NCI-H1092 (cell line): ENCODE data around the gene SCMH1.
"Not testable (repeated sequence)": the region's sequence is repeated elsewhere in the genome, so short reads cannot be mapped to it uniquely, and the experiment has no call there.

Experiments used
- DNase-seq: peaks from one replicate; lab custom pipeline; 2025; lab: John Stamatoyannopoulos, UW

The SCMH1 gene

GRCh38 chr1:41249319-41249718 is 7.2 kb upstream of the SCMH1 start:
- DNase-seq: no peak

GRCh38 chr1:41246568-41246967 is 4.5 kb upstream of the SCMH1 start:
- no peak for DNase-seq

GRCh38 chr1:41245659-41246058 is 3.6 kb upstream of the SCMH1 start:
- no peak for DNase-seq

GRCh38 chr1:41243079-41243385 is 926 bp upstream of the SCMH1 start:
- no peak for DNase-seq

GRCh38 chr1:41242342-41243078 is 404 bp upstream of the SCMH1 start:
- no peak for DNase-seq

GRCh38 chr1:41241354-41241748 is 755 bp downstream of the SCMH1 start:
- peak; percentile 22 for DNase-seq

GRCh38 chr1:41240781-41241353 is 1.2 kb downstream of the SCMH1 start:
- no peak for DNase-seq

- DNase-seq: no peak
These were observed 2.0 kb downstream of the SCMH1 start for GRCh38 chr1:41239988-41240610.

- DNase-seq: no peak
These were observed 3.7 kb downstream of the SCMH1 start for GRCh38 chr1:41238311-41238988.

- DNase-seq: no peak
These were observed 5.3 kb downstream of the SCMH1 start for GRCh38 chr1:41236781-41237180.

GRCh38 chr1:41235893-41236292 is 6.2 kb downstream of the SCMH1 start:
- no peak for DNase-seq

GRCh38 chr1:41233708-41234107 is 8.4 kb downstream of the SCMH1 start:
- no peak for DNase-seq

- DNase-seq: no peak
These were observed 9.8 kb downstream of the SCMH1 start for GRCh38 chr1:41232305-41232704.

- DNase-seq: no peak
These were observed 11.4 kb downstream of the SCMH1 start for GRCh38 chr1:41230656-41231055.

- DNase-seq: not testable (repeated sequence)
These were observed 12.9 kb downstream of the SCMH1 start for GRCh38 chr1:41229219-41229618.

- DNase-seq: no peak
These were observed 15.2 kb downstream of the SCMH1 start for GRCh38 chr1:41226815-41227434.

GRCh38 chr1:41225495-41225894 is 16.6 kb downstream of the SCMH1 start:
- DNase-seq: no peak

- DNase-seq: peak; percentile 11
These were observed 19.6 kb downstream of the SCMH1 start for GRCh38 chr1:41222496-41222895.

- DNase-seq: no peak
These were observed 20.1 kb downstream of the SCMH1 start for GRCh38 chr1:41221995-41222394.

GRCh38 chr1:41218152-41218551 is 24.0 kb downstream of the SCMH1 start:
- no peak for DNase-seq

GRCh38 chr1:41217441-41217840 is 24.7 kb downstream of the SCMH1 start:
- DNase-seq: no peak

- no peak for DNase-seq
These were observed 26.5 kb downstream of the SCMH1 start for GRCh38 chr1:41215623-41216022.

GRCh38 chr1:41213341-41213740 is 28.8 kb downstream of the SCMH1 start:
- no peak for DNase-seq
